Ovary (tissue), 9 donors: ENCODE measurements around the gene TGFBR1. TPM values are rescaled to one million over a fixed set of nuclear protein-coding genes. Genes with fewer than 3 reads are reported as not detected.

Experiments
- DNase-seq, 5 donors: peaks; one replicate each; pipeline ENCODE4 v3.0.0-alpha.2; 2019 to 2020
- H3K27ac ChIP-seq, 2 donors: fragments of 200-600 bp; one replicate each; pipeline versions ENCODE4 v1.5.1 to v1.8.0; 2019 to 2022
- H3K27me3 ChIP-seq: fragments of 200-600 bp; one replicate; pipeline ENCODE4 v1.8.0; 2022
- H3K36me3 ChIP-seq: fragments of 200-600 bp; sonication (generic); one replicate; pipeline ENCODE4 v1.5.1; 2019
- H3K4me1 ChIP-seq: one replicate; pipeline ENCODE4 v1.8.1; 2013; ENCODE audit warnings: mild to moderate bottlenecking, moderate library complexity; ENCODE audit not compliant: insufficient read depth
- H3K4me3 ChIP-seq: fragments of 200-600 bp; sonication (generic); one replicate; pipeline ENCODE4 v1.5.1; 2017
- H3K9me3 ChIP-seq, 2 donors: fragments of 200-600 bp in 1 of 2; sonication (generic) in 1 of 2; one replicate each; pipeline versions ENCODE4 v1.5.1 to v1.8.1; 2013 to 2019; ENCODE audit warnings: mild to moderate bottlenecking in 1 of 2, moderate library complexity in 1 of 2
- CTCF ChIP-seq, 3 donors: fragments of 450-650 bp in 2 of 3; fragments of 200-600 bp in 1 of 3; IDR thresholded peaks; one replicate each; pipeline versions ENCODE4 v1.5.1 to v1.8.0; 2016 to 2022; ENCODE audit warnings: antibody characterized with exemption in 3 of 3, mild to moderate bottlenecking in 1 of 3
- EP300 ChIP-seq: sonication (generic); formaldehyde crosslinking; IDR thresholded peaks from one replicate; pipeline ENCODE4 v1.6.1; 2017; ENCODE audit warnings: antibody characterized with exemption
- POLR2A ChIP-seq: fragments of 450-650 bp; IDR thresholded peaks from one replicate; pipeline ENCODE4 v1.6.1; 2017; ENCODE audit warnings: antibody characterized with exemption, mild to moderate bottlenecking, moderate library complexity
- WGBS, 3 donors: extraction: QIAGEN DNeasy Blood & Tissue Kit in 1 of 3; methylation state at CpG; one replicate each; pipeline versions ENCODE4 v1.1.5 to v1.1.7; 2013 to 2017; 5-methylcytosine and 5-hydroxymethylcytosine counted together
- intact Hi-C, 4 donors: fragments of 100-400 bp; cut with DNase I; formaldehyde crosslinking; loops; one replicate each; pipeline versions ENCODE4 v1.11.0 to v1.15.1; 2022 to 2023
- polyA plus RNA-seq, 2 donors: library from polyadenylated mRNA; stranded (reverse); fragments of 200-250 nt in 1 of 2; fragments of 350-450 nt in 1 of 2; fragmentation: Illumina TruSeq in 1 of 2; extraction: RNeasy Lipid Tissue Mini Kit (QIAGEN cat#74804) in 1 of 2; gene quantifications; one replicate each; pipeline ENCODE4 v1.2.3, GENCODE V29; 2013 to 2014
- total RNA-seq, 7 donors: library from RNA; depleted of rRNA in 2 of 7; stranded (reverse); fragments of >200 nt in 2 of 7; fragmentation: NEBNext Ultra II Directional in 3 of 7; extraction: Animal tissue kit (Norgen Biotek cat#: 25700) in 3 of 7; gene quantifications; one replicate each; pipeline versions ENCODE4 v1.1.0 to v1.2.4, GENCODE V29; 2016 to 2023
- donor health status: DM: no; HTN: no; CAD: no; lungs with moderate emphysema.
- donor health status: DM: no; HTN: no; CAD: no.
- donor health status: Bipolar disorder and iron deficiency.
- donor health status: DM: yes; HTN: yes; CAD: no.
- donor health status: DM: no; HTN: no; CAD: no.
- donor health status: DM: yes; HTN: yes; CAD: no.

The TGFBR1 gene
- total and polyA plus RNA-seq, 9 donors, result 12.5 to 55.9 (median 38.3) TPM

- WGBS, 3 donors, result 79 to 88% (median 83%) methylated on average over 9 of the region's 9 CpGs
- intact Hi-C loops, result no loop called here
- no peak overlapping the region for H3K4me3 ChIP-seq
- H3K27ac ChIP-seq, result no peak overlapping the region
- TF ChIP-seq EP300, result no peak
- H3K4me1 ChIP-seq, result peaks cover 1% of the 10 kb centered on the region
- no peaks in the 10 kb centered on the region for H3K36me3 ChIP-seq
- H3K9me3 ChIP-seq, result no peaks in the 10 kb centered on the region
- H3K27me3 ChIP-seq, result no peaks in the 10 kb centered on the region
- no peak for DNase-seq
These were observed 33.4 kb upstream of the TGFBR1 start for GRCh38 chr9:99071313-99072039.

GRCh38 chr9:99072040-99072394 is 32.9 kb upstream of the TGFBR1 start:
- peaks cover 1% of the 10 kb centered on the region for H3K4me1 ChIP-seq
- intact Hi-C loops, result no loop called here
- 65 to 93% (median 80%) methylated on average over 6 of the region's 6 CpGs for WGBS, 3 donors
- TF ChIP-seq POLR2A (no peak), CTCF (IDR thresholded peaks at IDR 0.05) (no peak), EP300 (no peak)
- H3K27me3 ChIP-seq, result no peaks in the 10 kb centered on the region
- no peak overlapping the region for H3K27ac ChIP-seq
- H3K4me3 ChIP-seq, result no peak overlapping the region
- no peaks in the 10 kb centered on the region for H3K36me3 ChIP-seq
- DNase-seq, result no peak
- no peaks in the 10 kb centered on the region for H3K9me3 ChIP-seq

GRCh38 chr9:99073347-99073746 is 31.6 kb upstream of the TGFBR1 start:
- intact Hi-C loops, result no loop called here
- DNase-seq, result no peak
- H3K36me3 ChIP-seq, result no peaks in the 10 kb centered on the region
- peaks cover 1% of the 10 kb centered on the region for H3K4me1 ChIP-seq
- H3K9me3 ChIP-seq, result no peaks in the 10 kb centered on the region
- no peak overlapping the region for H3K27ac ChIP-seq
- no peak for TF ChIP-seq EP300
- TF ChIP-seq CTCF (IDR thresholded peaks at IDR 0.05), result no peak
- TF ChIP-seq POLR2A, result no peak
- no peak overlapping the region for H3K4me3 ChIP-seq
- H3K27me3 ChIP-seq, result no peaks in the 10 kb centered on the region
- WGBS, 3 donors, result 20 to 29% (median 27%) methylated on average over 2 of the region's 2 CpGs

GRCh38 chr9:99073985-99074901 is 30.7 kb upstream of the TGFBR1 start:
- 84 to 95% (median 87%) methylated on average over 8 of the region's 8 CpGs for WGBS, 3 donors
- TF ChIP-seq CTCF (IDR thresholded peaks at IDR 0.05) (no peak), EP300 (no peak), POLR2A (no peak)
- Histone ChIP-seq H3K4me1 (peaks cover 1% of the 10 kb centered on the region), H3K4me3 (no peak overlapping the region), H3K27ac (no peak overlapping the region), H3K27me3 (no peaks in the 10 kb centered on the region), H3K9me3 (no peaks in the 10 kb centered on the region), H3K36me3 (no peaks in the 10 kb centered on the region)
- no peak for DNase-seq
- intact Hi-C loops, result no loop called here

GRCh38 chr9:99074902-99075245 is 30.0 kb upstream of the TGFBR1 start:
- DNase-seq, result no peak
- Histone ChIP-seq H3K9me3 (no peaks in the 10 kb centered on the region), H3K36me3 (no peaks in the 10 kb centered on the region), H3K4me3 (no peak overlapping the region), H3K4me1 (peaks cover 1% of the 10 kb centered on the region), H3K27ac (no peak overlapping the region), H3K27me3 (no peaks in the 10 kb centered on the region)
- 55 to 73% (median 66%) methylated on average over 3 of the region's 3 CpGs for WGBS, 3 donors
- intact Hi-C loops, result no loop called here
- TF ChIP-seq EP300, result no peak
- TF ChIP-seq CTCF (IDR thresholded peaks at IDR 0.05), result no peak
- no peak for TF ChIP-seq POLR2A
